Subcutaneous abdominal adipose tissue (tissue), 5 donors: Measurements from ENCODE around the gene YWHAG.
"Not testable (repeated sequence)": the region's sequence is repeated elsewhere in the genome, so short reads cannot be mapped to it uniquely, and the experiment has no call there.

Experiments used
- H3K27ac ChIP-seq: one replicate; pipeline ENCODE4 v1.7.0; 2013; ENCODE audit warnings: low read depth, mild to moderate bottlenecking, inconsistent platforms, low read length, moderate library complexity
- H3K27me3 ChIP-seq, 5 donors: one replicate each; pipeline ENCODE4 v1.7.0; 2013; ENCODE audit warnings: low read length in 5 of 5, inconsistent platforms in 1 of 5; ENCODE audit not compliant: control insufficient read depth in 5 of 5, insufficient read depth in 4 of 5
- H3K36me3 ChIP-seq, 5 donors: one replicate each; pipeline ENCODE4 v1.7.0; 2013; ENCODE audit warnings: low read length in 5 of 5; ENCODE audit not compliant: control insufficient read depth in 5 of 5, insufficient read depth in 5 of 5
- H3K4me1 ChIP-seq, 5 donors: one replicate each; pipeline ENCODE4 v1.7.0; 2013; ENCODE audit warnings: low read length in 5 of 5, mild to moderate bottlenecking in 3 of 5, moderate library complexity in 1 of 5; ENCODE audit not compliant: control insufficient read depth in 5 of 5, insufficient read depth in 5 of 5
- H3K4me3 ChIP-seq, 5 donors: one replicate each; pipeline ENCODE4 v1.7.0; 2013; ENCODE audit warnings: low read length in 5 of 5, low read depth in 1 of 5
- H3K9ac ChIP-seq, 5 donors: one replicate each; pipeline ENCODE4 v1.7.0; 2013; ENCODE audit warnings: low read length in 5 of 5, mild to moderate bottlenecking in 4 of 5, moderate library complexity in 3 of 5
- H3K9me3 ChIP-seq, 5 donors: one replicate each; pipeline ENCODE4 v1.7.0; 2013; ENCODE audit warnings: low read length in 5 of 5; ENCODE audit not compliant: control insufficient read depth in 5 of 5
- donor health status: healthy.
- donor health status: healthy.
- donor health status: healthy.
- donor health status: healthy.
- donor health status: healthy.

The YWHAG gene

GRCh38 chr7:76358481-76359110, at the start of gene YWHAG:
Gene YWHAG (minus strand): TSS chr7:76358991. CDS start chr7:76358808, 183 bp downstream.
- no peaks in the 10 kb centered on the region for H3K9me3 ChIP-seq
- peaks cover 3 to 50% (median 46%) of the 10 kb centered on the region in 5 donors for H3K4me1 ChIP-seq
- peak within 1 kb of the TSS; percentile 89 to 99 (median 94) for H3K9ac ChIP-seq
- peaks cover 4 to 13% (median 7%) of the 10 kb centered on the region in 5 donors for H3K36me3 ChIP-seq
- H3K27ac ChIP-seq = peak within 1 kb of the TSS; percentile 99
- H3K4me3 ChIP-seq = peak within 1 kb of the TSS; percentile 87 to 99 (median 96)
- no peaks in the 10 kb centered on the region for H3K27me3 ChIP-seq

- no peak overlapping the region for H3K4me3 ChIP-seq
- no peaks in the 10 kb centered on the region for H3K9me3 ChIP-seq
- no peak overlapping the region for H3K27ac ChIP-seq
- H3K4me1 ChIP-seq = peaks cover 0 to 7% (median 0%) of the 10 kb centered on the region in 5 donors
- no peaks in the 10 kb centered on the region for H3K36me3 ChIP-seq
- no peaks in the 10 kb centered on the region for H3K27me3 ChIP-seq
- no peak overlapping the region for H3K9ac ChIP-seq
Observed at GRCh38 chr7:76408121-76408560, 49.4 kb upstream of the YWHAG start.

DNA sequence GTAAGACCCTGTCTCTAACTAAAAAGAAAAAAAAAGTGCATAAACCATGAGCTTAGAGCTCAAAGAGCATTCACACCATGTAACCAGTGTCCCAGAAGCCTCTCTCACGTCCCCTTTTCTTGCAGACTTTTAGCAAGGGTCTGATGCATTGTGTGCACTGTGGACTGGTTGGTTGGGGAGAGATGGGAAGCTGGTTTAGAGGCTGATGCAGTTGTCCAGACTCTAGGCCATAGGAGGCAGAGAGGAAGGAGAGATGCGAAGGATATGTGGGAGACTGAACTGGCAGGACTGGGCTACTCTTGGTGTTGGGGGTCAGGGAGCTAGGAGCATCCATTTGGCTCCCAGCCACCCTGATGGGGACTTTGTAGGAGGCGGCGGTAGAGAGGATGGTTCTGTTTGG, 48.9 kb upstream of the YWHAG start:
- Histone ChIP-seq H3K27me3 (no peaks in the 10 kb centered on the region), H3K36me3 (no peaks in the 10 kb centered on the region), H3K9ac (no peak overlapping the region), H3K4me3 (no peak overlapping the region), H3K27ac (no peak overlapping the region), H3K4me1 (peaks cover 0 to 7% (median 0%) of the 10 kb centered on the region in 5 donors), H3K9me3 (no peaks in the 10 kb centered on the region)

- peaks cover 0 to 7% (median 0%) of the 10 kb centered on the region in 5 donors for H3K4me1 ChIP-seq
- no peaks in the 10 kb centered on the region for H3K27me3 ChIP-seq
- no peaks in the 10 kb centered on the region for H3K9me3 ChIP-seq
- H3K27ac ChIP-seq = no peak overlapping the region
- H3K4me3 ChIP-seq = no peak overlapping the region
- H3K9ac ChIP-seq = no peak overlapping the region
- H3K36me3 ChIP-seq = no peaks in the 10 kb centered on the region
Observed at GRCh38 chr7:76405738-76406137, 46.9 kb upstream of the YWHAG start.

DNA sequence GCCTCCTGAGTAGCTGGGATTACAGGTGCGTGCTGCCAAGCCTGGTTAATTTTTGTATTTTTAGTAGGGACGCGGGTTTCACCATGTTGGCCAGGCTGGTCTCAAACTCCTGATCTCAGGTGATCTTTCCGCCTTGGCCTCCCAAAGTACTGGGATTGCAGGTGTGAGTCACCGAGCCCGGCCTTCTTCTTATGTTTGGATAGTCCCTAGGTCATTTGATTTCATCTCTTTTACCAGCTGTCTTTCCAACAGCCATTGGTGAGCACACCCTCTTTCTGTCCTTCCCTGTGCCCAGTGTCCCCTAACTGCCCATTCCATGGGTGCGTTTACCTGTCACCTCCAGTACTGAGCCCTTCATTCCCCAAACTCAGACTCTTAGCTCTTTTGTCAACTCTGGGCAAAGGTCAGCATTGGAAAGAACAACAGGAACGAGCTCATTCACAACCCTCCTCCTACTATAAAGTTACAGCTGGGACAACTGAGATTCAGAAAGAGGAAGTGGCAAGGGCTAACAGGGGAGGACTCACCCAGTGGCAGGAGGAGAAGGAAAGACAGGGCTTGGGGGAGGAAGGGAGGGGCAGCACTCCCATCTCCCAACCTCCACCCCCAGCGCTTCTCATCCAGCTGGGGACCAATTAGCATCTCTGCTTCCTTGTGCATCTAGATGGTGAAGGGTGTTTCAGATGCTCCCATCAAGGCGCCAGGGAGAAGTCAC, 45.1 kb upstream of the YWHAG start:
- Histone ChIP-seq H3K9ac (no peak overlapping the region), H3K27ac (no peak overlapping the region)

GRCh38 chr7:76403097-76403496, 44.3 kb upstream of the YWHAG start:
- H3K27me3 ChIP-seq, H3K4me1 ChIP-seq, H3K9me3 ChIP-seq, H3K27ac ChIP-seq, H3K9ac ChIP-seq, H3K36me3 ChIP-seq, H3K4me3 ChIP-seq: not testable (repeated sequence)

More for the DNA sequence above, 45.1 kb upstream of the YWHAG start:
- Histone ChIP-seq H3K36me3 (no peaks in the 10 kb centered on the region), H3K4me3 (no peak overlapping the region), H3K4me1 (peaks cover 0 to 7% (median 0%) of the 10 kb centered on the region in 5 donors), H3K27me3 (no peaks in the 10 kb centered on the region), H3K9me3 (no peaks in the 10 kb centered on the region)

GRCh38 chr7:76400248-76400647, 41.5 kb upstream of the YWHAG start:
- Histone ChIP-seq H3K9ac (no peak overlapping the region), H3K4me1 (peaks cover 0 to 21% (median 16%) of the 10 kb centered on the region in 5 donors), H3K36me3 (no peaks in the 10 kb centered on the region), H3K27ac (no peak overlapping the region), H3K9me3 (no peaks in the 10 kb centered on the region), H3K27me3 (no peaks in the 10 kb centered on the region), H3K4me3 (no peak overlapping the region)

DNA sequence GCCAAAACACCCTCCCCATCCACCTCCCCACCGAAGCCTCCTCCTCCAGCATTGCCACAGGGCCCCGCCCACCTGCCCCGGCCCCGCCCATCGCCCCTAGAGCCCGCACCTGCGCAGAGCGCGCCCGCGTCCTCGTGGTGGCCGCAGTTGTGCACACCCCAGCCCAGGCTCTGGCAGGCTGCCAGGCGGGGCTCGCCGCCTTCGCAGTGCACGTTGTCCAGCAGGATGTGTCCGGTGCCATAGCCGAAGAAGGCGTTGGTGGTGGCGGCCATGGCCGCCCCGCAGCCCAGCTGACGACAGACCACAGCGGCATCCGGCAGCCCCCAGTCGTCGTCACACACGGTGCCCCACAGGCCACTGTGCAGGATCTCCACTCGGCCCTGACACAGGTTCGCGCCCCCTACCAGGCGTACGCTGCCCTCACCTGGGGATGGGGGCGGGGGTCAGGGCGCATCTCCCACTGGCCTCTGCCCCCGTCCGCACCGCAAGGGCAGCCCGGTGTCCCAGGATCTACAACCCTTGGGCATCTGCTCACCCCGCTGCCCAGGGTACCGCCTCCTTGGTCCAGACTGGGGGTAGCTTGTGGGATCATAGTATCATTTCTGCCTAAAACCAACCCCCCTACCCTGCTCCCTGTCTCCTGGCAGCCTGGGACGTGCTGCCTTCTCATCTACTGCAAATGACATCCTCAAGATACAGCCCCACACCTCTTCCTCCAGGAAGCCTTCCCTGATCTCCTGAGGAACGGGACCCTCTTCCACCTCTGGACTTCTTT, 38.8 kb upstream of the YWHAG start:
- Histone ChIP-seq H3K4me3 (peak overlapping the region; percentile 15 to 77 (median 61)), H3K27ac (no peak overlapping the region), H3K27me3 (no peaks in the 10 kb centered on the region), H3K9me3 (no peaks in the 10 kb centered on the region), H3K9ac (peak overlapping the region in 2 of 5 donors; percentile 20 to 43), H3K4me1 (peaks cover 0 to 35% (median 29%) of the 10 kb centered on the region in 5 donors), H3K36me3 (no peaks in the 10 kb centered on the region)

- no peak overlapping the region for H3K27ac ChIP-seq
- H3K27me3 ChIP-seq = no peaks in the 10 kb centered on the region
- peak overlapping the region; percentile 15 to 77 (median 59) for H3K4me3 ChIP-seq
- peaks cover 0 to 38% (median 32%) of the 10 kb centered on the region in 5 donors for H3K4me1 ChIP-seq
- no peak overlapping the region for H3K9ac ChIP-seq
- no peaks in the 10 kb centered on the region for H3K36me3 ChIP-seq
- no peaks in the 10 kb centered on the region for H3K9me3 ChIP-seq
Observed at GRCh38 chr7:76396864-76397263, 38.1 kb upstream of the YWHAG start.
